SK-N-SH (cell line): ENCODE data around the gene IRF1. TPM values are rescaled to one million over a fixed set of nuclear protein-coding genes. Genes with fewer than 3 reads are reported as not detected.

Experiments used
- CTCF ChIA-PET: fragments of 300-600, 350-600 bp; formaldehyde crosslinking; extraction: SDS; loops from one replicate; lab custom pipeline; 2021; lab: Yijun Ruan, JAX
- POLR2A ChIA-PET: fragments of 350-600 bp; sonication (Branson Sonifier 250); formaldehyde crosslinking; extraction: SDS; loops from one replicate; lab custom pipeline; 2020; ENCODE audit warnings: antibody characterized with exemption, inconsistent platforms; lab: Yijun Ruan, JAX
- DNase-seq: peaks from one replicate; pipeline ENCODE4 v3.0.0; 2012
- H2AFZ ChIP-seq: fragments of 200-600 bp; sonication (generic); 2 replicates; pipeline ENCODE4 v1.8.1; 2016; ENCODE audit warnings: antibody characterized with exemption, mild to moderate bottlenecking, low read depth
- H3F3A ChIP-seq: fragments of 200-600 bp; sonication (generic); replicated peaks from 2 replicates; pipeline ENCODE3; 2016; ENCODE audit warnings: antibody characterized with exemption, mild to moderate bottlenecking; ENCODE audit not compliant: insufficient read depth
- H3K27ac ChIP-seq, 2 experiments: fragments of 200-500 bp in 1 of 2; fragments of 200-600 bp in 1 of 2; sonication (Bioruptor generic) in 1 of 2; sonication (generic), shearing (Covaris generic) in 1 of 2; 2 replicates each; pipeline versions ENCODE4 v1.5.1 to v1.6.1; 2014 to 2016; ENCODE audit warnings: low read depth in 2 of 2, inconsistent platforms in 1 of 2, low read length in 1 of 2, mild to moderate bottlenecking in 1 of 2, mixed read lengths in 1 of 2
- H3K27me3 ChIP-seq: fragments of 200-600 bp; sonication (generic), shearing (Covaris generic); 2 replicates; pipeline ENCODE4 v1.6.1; 2016; ENCODE audit warnings: mixed run types; ENCODE audit not compliant: insufficient read depth
- H3K36me3 ChIP-seq, 2 experiments: fragments of 200-500 bp in 1 of 2; fragments of 200-600 bp in 1 of 2; sonication (Bioruptor generic) in 1 of 2; sonication (generic) in 1 of 2; replicated peaks in 1 of 2; 2 replicates each; pipeline versions ENCODE3 to v1.5.1; 2014 to 2016; ENCODE audit warnings: low read length in 1 of 2, mild to moderate bottlenecking in 1 of 2; ENCODE audit not compliant: insufficient read depth in 2 of 2, control insufficient read depth in 1 of 2
- H3K4me1 ChIP-seq, 2 experiments: fragments of 200-500 bp in 1 of 2; fragments of 200-600 bp in 1 of 2; sonication (Bioruptor generic) in 1 of 2; sonication (generic), shearing (Covaris generic) in 1 of 2; 2 replicates each; pipeline versions ENCODE4 v1.5.1 to v1.6.1; 2014 to 2016; ENCODE audit warnings: low read depth in 1 of 2, low read length in 1 of 2, mixed run types in 1 of 2; ENCODE audit not compliant: insufficient read depth in 2 of 2, control insufficient read depth in 1 of 2
- H3K4me2 ChIP-seq: fragments of 200-600 bp; sonication (generic), shearing (Covaris generic); 2 replicates; pipeline ENCODE4 v1.6.1; 2017; ENCODE audit warnings: mixed run types
- H3K4me3 ChIP-seq, 2 experiments: fragments of 200-500 bp in 1 of 2; fragments of 200-600 bp in 1 of 2; sonication (Bioruptor generic) in 1 of 2; sonication (generic), shearing (Covaris generic) in 1 of 2; 2 replicates each; pipeline versions ENCODE4 v1.5.1 to v1.8.1; 2014 to 2016; ENCODE audit warnings: low read depth in 2 of 2, inconsistent platforms in 1 of 2, low read length in 1 of 2, mild to moderate bottlenecking in 1 of 2, mixed read lengths in 1 of 2, moderate library complexity in 1 of 2
- H3K79me2 ChIP-seq: fragments of 200-600 bp; sonication (generic); 2 replicates; pipeline ENCODE4 v1.8.1; 2017; ENCODE audit warnings: mild to moderate bottlenecking; ENCODE audit not compliant: insufficient read depth
- H3K9ac ChIP-seq: fragments of 200-600 bp; sonication (generic); 2 replicates; pipeline ENCODE4 v1.6.1; 2017; ENCODE audit warnings: mixed run types
- H3K9me2 ChIP-seq: fragments of 200-600 bp; sonication (generic); 2 replicates; pipeline ENCODE4 v1.6.1; 2017; ENCODE audit warnings: mixed run types
- H3K9me3 ChIP-seq: fragments of 200-600 bp; sonication (generic); 2 replicates; pipeline ENCODE4 v1.6.1; 2017; ENCODE audit warnings: mixed run types, mild to moderate bottlenecking, moderate library complexity
- H4K20me1 ChIP-seq: fragments of 200-600 bp; sonication (generic); 2 replicates; pipeline ENCODE4 v1.6.1; 2017; ENCODE audit warnings: mild to moderate bottlenecking, mixed run types; ENCODE audit not compliant: insufficient read depth
- CHD2 ChIP-seq: fragments of 150-350 bp; IDR thresholded peaks from 2 replicates; pipeline ENCODE4 v1.6.1; 2018; ENCODE audit warnings: low read length; ENCODE audit not compliant: partially characterized antibody
- ELF1 ChIP-seq: IDR thresholded peaks from 2 replicates; pipeline ENCODE4 v1.4.0; 2012
- FOSL2 ChIP-seq: IDR thresholded peaks from 2 replicates; pipeline ENCODE4 v1.4.0; 2012; ENCODE audit warnings: low read depth, mild to moderate bottlenecking, moderate library complexity, borderline replicate concordance
- FOXM1 ChIP-seq: IDR thresholded peaks from 2 replicates; pipeline ENCODE4 v1.4.0; 2012; ENCODE audit warnings: low read depth, mild to moderate bottlenecking
- GABPA ChIP-seq: IDR thresholded peaks from 2 replicates; pipeline ENCODE4 v1.4.0; 2012; ENCODE audit warnings: low read depth, mild to moderate bottlenecking
- GATA2 ChIP-seq: sonication (generic); formaldehyde crosslinking; IDR thresholded peaks from 2 replicates; pipeline ENCODE4 v1.5.0; 2020; ENCODE audit warnings: mild to moderate bottlenecking, missing genetic modification reagents
- JUND ChIP-seq: IDR thresholded peaks from 2 replicates; pipeline ENCODE4 v1.4.0; 2012
- MXI1 ChIP-seq: IDR thresholded peaks from 2 replicates; pipeline ENCODE4 v1.6.1; 2012; ENCODE audit warnings: mild to moderate bottlenecking, low read depth, low read length, improper control_type of control experiment
- RCOR1 ChIP-seq: fragments of 150-350 bp; IDR thresholded peaks from 2 replicates; pipeline ENCODE4 v1.6.1; 2017; ENCODE audit warnings: antibody characterized with exemption, low read length
- SIN3A ChIP-seq: IDR thresholded peaks from 2 replicates; pipeline ENCODE4 v1.6.1; 2012; ENCODE audit warnings: low read depth, mild to moderate bottlenecking, low read length, moderate library complexity, borderline replicate concordance
- SMC3 ChIP-seq: IDR thresholded peaks from 2 replicates; pipeline ENCODE4 v1.6.1; 2012; ENCODE audit warnings: low read depth, low read length, improper control_type of control experiment
- TCF12 ChIP-seq: IDR thresholded peaks from 2 replicates; pipeline ENCODE4 v1.4.0; 2012
- polyA plus RNA-seq, 3 experiments: library from polyadenylated mRNA; depleted of rRNA; stranded (reverse); fragments of >200 nt; gene quantifications; 2 replicates each; pipeline ENCODE4 v1.2.3, GENCODE V29; 2012
- TF ChIP-seq, protein P1 (sequence below): fragments of 200-600 bp; sonication (generic); IDR thresholded peaks from 2 replicates; pipeline ENCODE4 v1.6.1; 2017; ENCODE audit warnings: antibody characterized with exemption, mild to moderate bottlenecking, moderate library complexity
- TF ChIP-seq, protein P2 (sequence below): IDR thresholded peaks from 2 replicates; pipeline ENCODE4 v1.6.1; 2012; ENCODE audit warnings: mild to moderate bottlenecking, low read depth, low read length, moderate library complexity
- TF ChIP-seq, protein P3 (sequence below): IDR thresholded peaks from 2 replicates; pipeline ENCODE4 v1.4.0; 2012; ENCODE audit warnings: low read depth, borderline replicate concordance
- TF ChIP-seq, protein P4 (sequence below): IDR thresholded peaks from 2 replicates; pipeline ENCODE4; 2012
- TF ChIP-seq, protein P5 (sequence below): fragments of 150-350 bp; IDR thresholded peaks from 2 replicates; pipeline ENCODE4 v1.6.1; 2016; ENCODE audit warnings: mild to moderate bottlenecking, low read depth, low read length

The IRF1 gene
- polyA plus RNA-seq, 1 of the 3 experiments (the other 2 are of a cell fraction) = 15.2 TPM

DNA sequence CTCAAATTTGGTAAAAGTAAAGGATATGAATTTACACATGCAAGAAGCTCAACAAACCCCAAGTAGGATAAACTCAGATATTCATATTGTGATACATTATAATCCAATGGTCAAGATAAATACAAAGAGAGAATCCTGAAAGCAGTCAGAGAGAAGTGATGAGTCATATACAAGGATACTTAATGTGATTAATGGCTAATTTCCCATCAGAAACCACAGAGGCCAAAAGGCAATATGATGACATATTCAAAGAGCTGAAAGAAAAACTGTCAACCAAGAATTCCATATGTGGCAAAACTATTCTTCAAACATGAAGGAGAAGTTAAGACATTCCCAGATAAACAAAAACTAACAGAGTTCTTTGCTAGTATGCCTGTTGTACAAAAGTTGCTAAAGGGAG is 19.5 kb upstream of the IRF1 start:
- no peaks in the 10 kb centered on the region for H3K79me2 ChIP-seq
- H3K9ac ChIP-seq = no peak overlapping the region
- H3F3A ChIP-seq = peaks cover 11% of the 10 kb centered on the region
- peaks cover 29% of the 10 kb centered on the region for H3K9me3 ChIP-seq
- H3K36me3 ChIP-seq = no peaks in the 10 kb centered on the region
- H3K4me1 ChIP-seq = no peaks in the 10 kb centered on the region; a peak in 1 of 4 replicates
- DNase-seq = no peak
- H3K27ac ChIP-seq = no peak overlapping the region
- H3K4me3 ChIP-seq = no peak overlapping the region
- CTCF ChIA-PET = interaction anchor here (0.9 to 4.2 kb wide), 6 partner anchors 9 to 310 kb away, joined by 3 to 22 read pairs (median 4); no protein-coding TSS in a partner anchor
- no peaks in the 10 kb centered on the region for H3K27me3 ChIP-seq
- H2AFZ ChIP-seq = no peak overlapping the region
- no peaks in the 10 kb centered on the region for H3K9me2 ChIP-seq
- TF ChIP-seq, protein P1, sequence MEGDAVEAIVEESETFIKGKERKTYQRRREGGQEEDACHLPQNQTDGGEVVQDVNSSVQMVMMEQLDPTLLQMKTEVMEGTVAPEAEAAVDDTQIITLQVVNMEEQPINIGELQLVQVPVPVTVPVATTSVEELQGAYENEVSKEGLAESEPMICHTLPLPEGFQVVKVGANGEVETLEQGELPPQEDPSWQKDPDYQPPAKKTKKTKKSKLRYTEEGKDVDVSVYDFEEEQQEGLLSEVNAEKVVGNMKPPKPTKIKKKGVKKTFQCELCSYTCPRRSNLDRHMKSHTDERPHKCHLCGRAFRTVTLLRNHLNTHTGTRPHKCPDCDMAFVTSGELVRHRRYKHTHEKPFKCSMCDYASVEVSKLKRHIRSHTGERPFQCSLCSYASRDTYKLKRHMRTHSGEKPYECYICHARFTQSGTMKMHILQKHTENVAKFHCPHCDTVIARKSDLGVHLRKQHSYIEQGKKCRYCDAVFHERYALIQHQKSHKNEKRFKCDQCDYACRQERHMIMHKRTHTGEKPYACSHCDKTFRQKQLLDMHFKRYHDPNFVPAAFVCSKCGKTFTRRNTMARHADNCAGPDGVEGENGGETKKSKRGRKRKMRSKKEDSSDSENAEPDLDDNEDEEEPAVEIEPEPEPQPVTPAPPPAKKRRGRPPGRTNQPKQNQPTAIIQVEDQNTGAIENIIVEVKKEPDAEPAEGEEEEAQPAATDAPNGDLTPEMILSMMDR = no peak
- no peak for TF ChIP-seq RCOR1
- TF ChIP-seq FOXM1 = no peak
- TF ChIP-seq MXI1 = no peak
- TF ChIP-seq JUND = peak; percentile 35
- TF ChIP-seq, protein P2, sequence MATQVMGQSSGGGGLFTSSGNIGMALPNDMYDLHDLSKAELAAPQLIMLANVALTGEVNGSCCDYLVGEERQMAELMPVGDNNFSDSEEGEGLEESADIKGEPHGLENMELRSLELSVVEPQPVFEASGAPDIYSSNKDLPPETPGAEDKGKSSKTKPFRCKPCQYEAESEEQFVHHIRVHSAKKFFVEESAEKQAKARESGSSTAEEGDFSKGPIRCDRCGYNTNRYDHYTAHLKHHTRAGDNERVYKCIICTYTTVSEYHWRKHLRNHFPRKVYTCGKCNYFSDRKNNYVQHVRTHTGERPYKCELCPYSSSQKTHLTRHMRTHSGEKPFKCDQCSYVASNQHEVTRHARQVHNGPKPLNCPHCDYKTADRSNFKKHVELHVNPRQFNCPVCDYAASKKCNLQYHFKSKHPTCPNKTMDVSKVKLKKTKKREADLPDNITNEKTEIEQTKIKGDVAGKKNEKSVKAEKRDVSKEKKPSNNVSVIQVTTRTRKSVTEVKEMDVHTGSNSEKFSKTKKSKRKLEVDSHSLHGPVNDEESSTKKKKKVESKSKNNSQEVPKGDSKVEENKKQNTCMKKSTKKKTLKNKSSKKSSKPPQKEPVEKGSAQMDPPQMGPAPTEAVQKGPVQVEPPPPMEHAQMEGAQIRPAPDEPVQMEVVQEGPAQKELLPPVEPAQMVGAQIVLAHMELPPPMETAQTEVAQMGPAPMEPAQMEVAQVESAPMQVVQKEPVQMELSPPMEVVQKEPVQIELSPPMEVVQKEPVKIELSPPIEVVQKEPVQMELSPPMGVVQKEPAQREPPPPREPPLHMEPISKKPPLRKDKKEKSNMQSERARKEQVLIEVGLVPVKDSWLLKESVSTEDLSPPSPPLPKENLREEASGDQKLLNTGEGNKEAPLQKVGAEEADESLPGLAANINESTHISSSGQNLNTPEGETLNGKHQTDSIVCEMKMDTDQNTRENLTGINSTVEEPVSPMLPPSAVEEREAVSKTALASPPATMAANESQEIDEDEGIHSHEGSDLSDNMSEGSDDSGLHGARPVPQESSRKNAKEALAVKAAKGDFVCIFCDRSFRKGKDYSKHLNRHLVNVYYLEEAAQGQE = no peak
- TF ChIP-seq FOSL2 = 0 out of 2 replicates have a peak, but pooled peaks have one; percentile 19
- TF ChIP-seq, protein P3, sequence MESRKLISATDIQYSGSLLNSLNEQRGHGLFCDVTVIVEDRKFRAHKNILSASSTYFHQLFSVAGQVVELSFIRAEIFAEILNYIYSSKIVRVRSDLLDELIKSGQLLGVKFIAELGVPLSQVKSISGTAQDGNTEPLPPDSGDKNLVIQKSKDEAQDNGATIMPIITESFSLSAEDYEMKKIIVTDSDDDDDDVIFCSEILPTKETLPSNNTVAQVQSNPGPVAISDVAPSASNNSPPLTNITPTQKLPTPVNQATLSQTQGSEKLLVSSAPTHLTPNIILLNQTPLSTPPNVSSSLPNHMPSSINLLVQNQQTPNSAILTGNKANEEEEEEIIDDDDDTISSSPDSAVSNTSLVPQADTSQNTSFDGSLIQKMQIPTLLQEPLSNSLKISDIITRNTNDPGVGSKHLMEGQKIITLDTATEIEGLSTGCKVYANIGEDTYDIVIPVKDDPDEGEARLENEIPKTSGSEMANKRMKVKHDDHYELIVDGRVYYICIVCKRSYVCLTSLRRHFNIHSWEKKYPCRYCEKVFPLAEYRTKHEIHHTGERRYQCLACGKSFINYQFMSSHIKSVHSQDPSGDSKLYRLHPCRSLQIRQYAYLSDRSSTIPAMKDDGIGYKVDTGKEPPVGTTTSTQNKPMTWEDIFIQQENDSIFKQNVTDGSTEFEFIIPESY = no peak
- TF ChIP-seq GABPA = no peak
- TF ChIP-seq, protein P4, sequence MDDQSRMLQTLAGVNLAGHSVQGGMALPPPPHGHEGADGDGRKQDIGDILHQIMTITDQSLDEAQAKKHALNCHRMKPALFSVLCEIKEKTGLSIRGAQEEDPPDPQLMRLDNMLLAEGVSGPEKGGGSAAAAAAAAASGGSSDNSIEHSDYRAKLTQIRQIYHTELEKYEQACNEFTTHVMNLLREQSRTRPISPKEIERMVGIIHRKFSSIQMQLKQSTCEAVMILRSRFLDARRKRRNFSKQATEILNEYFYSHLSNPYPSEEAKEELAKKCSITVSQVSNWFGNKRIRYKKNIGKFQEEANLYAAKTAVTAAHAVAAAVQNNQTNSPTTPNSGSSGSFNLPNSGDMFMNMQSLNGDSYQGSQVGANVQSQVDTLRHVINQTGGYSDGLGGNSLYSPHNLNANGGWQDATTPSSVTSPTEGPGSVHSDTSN = peak; percentile 56; the same call in 1 of the 2 replicates
- TF ChIP-seq, protein P5, sequence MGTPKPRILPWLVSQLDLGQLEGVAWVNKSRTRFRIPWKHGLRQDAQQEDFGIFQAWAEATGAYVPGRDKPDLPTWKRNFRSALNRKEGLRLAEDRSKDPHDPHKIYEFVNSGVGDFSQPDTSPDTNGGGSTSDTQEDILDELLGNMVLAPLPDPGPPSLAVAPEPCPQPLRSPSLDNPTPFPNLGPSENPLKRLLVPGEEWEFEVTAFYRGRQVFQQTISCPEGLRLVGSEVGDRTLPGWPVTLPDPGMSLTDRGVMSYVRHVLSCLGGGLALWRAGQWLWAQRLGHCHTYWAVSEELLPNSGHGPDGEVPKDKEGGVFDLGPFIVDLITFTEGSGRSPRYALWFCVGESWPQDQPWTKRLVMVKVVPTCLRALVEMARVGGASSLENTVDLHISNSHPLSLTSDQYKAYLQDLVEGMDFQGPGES = no peak
- TF ChIP-seq TCF12 = peak; percentile 37; the same call in 1 of the 2 replicates
- no peak for TF ChIP-seq ELF1
- TF ChIP-seq CHD2 = no peak
- no peak for TF ChIP-seq SIN3A
- TF ChIP-seq SMC3 = no peak
- TF ChIP-seq GATA2 (CRISPR knock-in tag) = no peak
- POLR2A ChIA-PET = no interaction called here
- no peaks in the 10 kb centered on the region for H4K20me1 ChIP-seq
- H3K4me2 ChIP-seq = no peak overlapping the region
